Stimulated activated CD8-positive, alpha-beta memory T cell treated with anti-CD3 and anti-CD28 coated beads, Interleukin-7, amount 100 ng/mL, for 48 hours (primary cell): ENCODE data around the gene FADS1.

ENCODE experiments used
- DNase-seq, 2 donors: peaks; one replicate each; pipeline ENCODE4 v3.0.0-alpha.2; 2020; ENCODE audit warnings: low read depth in 1 of 2; ENCODE audit errors: extremely low read depth in 1 of 2

The FADS1 gene

GRCh38 chr11:61827571-61828378 is 11.0 kb upstream of the FADS1 start, which contains the start of gene FADS2:
TSS of gene FADS2 (plus strand) at chr11:61828300. CDS start at chr11:61828391, 91 bp downstream.
- peak; percentile 66 to 72 for DNase-seq

DNA sequence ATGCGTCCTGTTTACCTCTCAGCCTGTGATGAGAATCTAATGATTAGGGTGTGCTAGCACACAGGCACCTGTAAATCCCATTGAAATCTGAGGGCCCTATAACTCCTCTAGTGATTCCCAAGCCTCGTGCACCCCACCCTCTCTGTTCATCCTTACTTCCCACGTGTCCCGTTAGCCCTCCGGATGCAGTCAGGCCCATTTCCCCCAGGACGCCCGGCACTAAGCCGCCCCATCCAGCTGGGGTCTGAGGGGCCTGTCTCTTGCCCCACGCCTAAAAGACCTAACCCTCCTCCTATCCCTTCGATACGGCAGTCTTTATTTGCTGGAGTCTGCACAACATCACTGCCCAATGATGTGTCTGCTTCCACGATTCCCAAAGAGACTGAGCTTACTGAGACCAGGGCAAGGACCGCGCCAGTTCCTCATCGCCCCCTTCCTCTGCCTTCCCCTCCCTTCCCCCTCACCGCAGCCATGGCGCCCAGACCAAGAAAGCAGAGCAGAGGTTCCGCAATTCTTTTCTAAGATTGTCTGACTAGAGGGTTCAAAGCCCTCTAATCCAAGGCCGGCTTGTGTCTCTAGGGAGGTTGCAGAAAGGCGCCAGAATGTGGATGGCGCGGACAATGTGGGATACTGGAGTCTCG is 10.2 kb upstream of the FADS1 start:
- no peak for DNase-seq

GRCh38 chr11:61820174-61820573 is 3.4 kb upstream of the FADS1 start:
- DNase-seq, result no peak

GRCh38 chr11:61817471-61818202 is 834 bp upstream of the FADS1 start:
- no peak for DNase-seq

- DNase-seq, result peak in 1 of 2 donors; percentile 58
Observed at GRCh38 chr11:61815790-61816735, 740 bp downstream of the FADS1 start.

DNA sequence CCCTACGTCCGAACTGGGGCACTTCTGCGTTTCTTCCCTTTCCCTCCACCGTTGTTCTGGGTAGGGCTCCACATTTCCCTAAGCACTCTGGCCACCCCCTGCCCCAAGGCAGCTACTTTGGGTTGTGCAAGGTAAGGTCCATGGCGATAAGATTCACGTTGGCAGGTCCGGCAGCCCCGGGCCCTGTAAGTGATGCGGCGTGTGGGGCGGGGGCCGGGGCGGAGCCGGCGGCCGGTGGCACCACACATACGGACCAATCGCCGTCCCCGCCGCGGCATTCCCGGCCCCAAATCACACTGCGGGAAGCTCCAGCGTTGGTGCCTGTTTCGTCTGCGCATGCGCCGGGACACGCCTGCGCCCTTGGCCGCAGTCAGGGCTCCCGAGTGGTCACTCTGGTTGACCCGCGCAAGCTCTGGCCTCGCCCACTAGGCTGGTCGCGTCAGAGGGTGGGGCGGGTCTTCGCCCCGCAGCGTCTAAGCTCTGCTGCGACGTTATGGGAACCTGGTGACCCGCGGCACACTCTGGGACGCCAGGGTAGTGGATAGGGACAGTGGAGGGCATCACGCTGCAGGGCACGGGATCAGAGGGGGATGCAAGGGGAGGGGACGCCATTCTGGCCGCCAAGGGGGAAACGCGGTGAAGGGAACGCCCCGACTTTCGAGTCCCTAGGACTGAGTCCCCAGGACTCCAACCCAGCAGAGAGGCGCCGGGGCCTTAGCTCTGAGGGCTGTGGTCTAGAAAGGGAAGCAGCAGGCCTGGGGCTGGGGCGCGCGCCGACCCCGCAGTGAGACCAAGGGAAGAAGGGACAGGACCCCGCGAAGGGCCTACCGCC is 1.6 kb downstream of the FADS1 start:
- DNase-seq, result peak in 1 of 2 donors; percentile 37

GRCh38 chr11:61814247-61814957 is 2.4 kb downstream of the FADS1 start:
- no peak for DNase-seq

GRCh38 chr11:61812736-61813411 is 3.9 kb downstream of the FADS1 start:
- DNase-seq, result no peak

GRCh38 chr11:61811831-61812230 is 5.0 kb downstream of the FADS1 start:
- DNase-seq, result no peak

DNA sequence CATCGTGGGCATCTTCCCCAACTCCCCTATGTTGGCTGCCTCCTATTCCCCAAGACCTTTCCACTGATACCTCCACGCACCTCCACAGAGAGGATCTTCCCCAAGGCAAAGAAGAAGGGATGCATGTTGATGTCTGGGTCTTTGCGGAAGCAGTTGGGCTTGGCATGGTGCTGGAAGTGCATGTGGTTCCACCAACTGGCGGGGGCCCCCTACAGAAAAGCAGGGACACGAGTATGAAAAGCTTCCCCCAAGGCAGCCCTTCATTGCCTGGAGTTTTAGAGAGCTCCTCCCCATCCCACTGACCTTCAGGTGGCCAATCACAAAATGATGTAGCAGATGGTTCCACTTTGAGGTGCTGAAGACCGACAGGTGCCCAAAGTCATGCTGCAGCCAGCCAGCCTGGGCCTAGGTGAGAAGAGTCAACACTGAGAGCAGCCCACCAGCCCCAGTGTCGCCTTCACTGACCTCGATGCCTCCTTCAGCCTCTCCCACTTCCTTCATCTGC is 6.1 kb downstream of the FADS1 start:
- DNase-seq, result no peak

GRCh38 chr11:61806785-61807184 is 10.0 kb downstream of the FADS1 start:
- DNase-seq, result no peak

DNA sequence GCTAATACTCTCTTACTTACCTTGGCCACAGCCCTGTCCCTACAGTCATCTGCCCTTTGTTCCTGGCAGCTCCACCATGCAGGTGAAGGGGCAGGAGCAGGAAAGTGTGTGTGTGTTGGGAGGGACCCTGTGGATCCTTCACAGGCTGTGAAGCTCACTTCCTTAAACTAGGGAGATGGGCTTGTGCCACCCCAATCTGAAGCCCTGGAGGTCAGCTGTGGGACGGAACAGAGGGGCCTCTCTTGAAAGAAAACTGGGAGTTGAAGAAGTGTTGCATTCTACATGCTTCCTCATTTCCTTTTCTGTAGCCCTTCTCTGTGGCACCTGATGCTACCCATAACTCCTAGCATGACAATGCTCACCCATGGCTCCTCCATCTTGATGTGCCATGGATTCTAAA is 11.7 kb downstream of the FADS1 start:
- DNase-seq, result no peak

- no peak for DNase-seq
Observed at GRCh38 chr11:61803889-61804647, 12.7 kb downstream of the FADS1 start.

GRCh38 chr11:61802605-61803004 is 14.2 kb downstream of the FADS1 start:
- no peak for DNase-seq

DNA sequence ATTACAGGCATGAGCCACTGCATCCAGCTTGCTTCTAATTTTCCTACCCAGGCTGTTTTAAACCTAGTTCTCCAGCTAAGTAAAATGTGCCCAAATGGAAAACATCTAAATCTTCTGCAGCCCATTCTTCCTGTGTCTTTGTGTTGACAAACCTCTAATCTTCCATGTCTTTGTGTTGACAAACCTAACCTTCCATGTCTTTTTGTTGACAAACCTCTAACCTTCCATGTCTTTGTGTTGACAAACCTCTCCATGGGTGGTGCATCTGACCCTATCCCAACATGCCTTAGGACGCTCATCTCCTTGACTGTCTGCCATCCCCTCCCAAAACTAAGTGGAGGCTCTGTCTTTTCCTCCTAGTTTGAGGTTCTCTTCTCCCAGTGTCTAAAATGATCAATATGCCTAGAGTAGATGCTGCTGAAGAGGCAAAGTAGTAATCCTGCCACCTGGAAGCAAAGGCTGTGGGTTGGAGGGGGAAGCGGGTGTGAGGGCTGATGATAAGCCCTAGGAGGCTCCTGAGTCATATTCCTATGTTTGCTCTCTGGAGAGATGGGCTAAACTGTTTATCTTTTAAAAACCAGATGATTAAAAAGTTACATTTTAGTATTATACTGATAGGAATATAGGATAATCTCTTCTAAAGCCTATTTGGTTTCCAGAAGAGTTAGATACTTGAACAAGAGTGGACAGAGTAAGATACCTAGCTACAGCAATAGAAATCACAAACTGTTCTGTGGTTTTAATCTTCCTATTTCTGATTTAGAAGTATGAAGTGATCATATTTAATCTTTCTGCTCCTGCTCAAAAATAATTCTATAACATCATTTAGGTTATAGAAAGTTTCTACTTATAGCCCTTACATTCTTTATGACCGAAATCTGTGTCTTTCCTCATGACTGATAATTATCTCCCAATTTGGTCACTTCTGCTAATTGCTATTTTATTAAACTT is 16.2 kb downstream of the FADS1 start:
- DNase-seq, result no peak

GRCh38 chr11:61799665-61800284 is 17.0 kb downstream of the FADS1 start:
- DNase-seq, result no peak
